ENCODE data around the gene HDDC2. TPM values are rescaled to one million over a fixed set of nuclear protein-coding genes. Genes with fewer than 3 reads are reported as not detected.

HDDC2 gene
- total RNA-seq (2014; rRNA removed; shearing (Covaris generic)) (75.1 and 88.6 TPM in 2 replicates), total RNA-seq (2022) (119 and 121 TPM in 2 replicates), Bru-seq, nascent RNA (percentile 88 among the genes with signal in this experiment), BruChase-seq, experiment 1, labeled RNA remaining after a 6-hour chase (percentile 80 among the genes with signal in this experiment), BruChase-seq, experiment 2, labeled RNA remaining after a 2-hour chase (percentile 75 among the genes with signal in this experiment)
- long read RNA-seq, transcript HDDC2-201 (5 exons, 1,350 nt) = minor isoform, 58 of 182 reads
- long read RNA-seq, transcript HDDC2-202 (6 exons, 918 nt) = major isoform, 75 of 182 reads
- long read RNA-seq, partial matches to known transcripts = 6 of 182 reads
- long read RNA-seq, other reads (novel, unspliced or antisense) = 40 of 182 reads

- Histone ChIP-seq H3K36me3 (ENCODE audit: insufficient read depth, low read length) (peaks cover 38% of the 10 kb centered on the region), H3K4me1 (ENCODE audit: insufficient read depth, low read length, poor library complexity, severe bottlenecking) (peaks cover 29% of the 10 kb centered on the region), H3K27ac (ENCODE audit: low read depth, low read length, poor library complexity, severe bottlenecking) (peak within 1 kb of the TSS; percentile 52), H2AFZ (ENCODE audit: low read length) (peak within 1 kb of the TSS; percentile 74), H3K9me2 (ENCODE audit: insufficient read depth, low read length) (no peaks in the 10 kb centered on the region; the same call in 1 of the 2 replicates), H3K4me3 (ENCODE audit: low read depth, low read length, poor library complexity, severe bottlenecking) (peak within 1 kb of the TSS; percentile 83), H3K9me3 (ENCODE audit: low read length) (no peaks in the 10 kb centered on the region), H4K20me1 (ENCODE audit: insufficient read depth, low read length) (no peaks in the 10 kb centered on the region), H3K79me2 (ENCODE audit: insufficient read depth, low read depth, low read length) (peaks cover 25% of the 10 kb centered on the region), H3K4me2 (ENCODE audit: low read length) (peak within 1 kb of the TSS; percentile 77)
- no TSS peak for BruUV-seq (replicated peaks)
- TF ChIP-seq EZH2phosphoT487 (IDR thresholded peaks at IDR 0.05; ENCODE audit: borderline replicate concordance, low read depth, low read length) = no peak
- TF ChIP-seq CTCF (conservative IDR thresholded peaks at IDR 0.05; ENCODE audit: low read length) = no peak
- intact Hi-C loops (cut with micrococcal nuclease; ENCODE audit: unreplicated experiment) = loop anchor here (2.0 to 10.0 kb wide), 3 partner anchors 45 to 1043 kb away; partner anchors contain the start of genes CENPW and HINT3
- POLR2A ChIA-PET = interaction anchor here (0.8 to 2.8 kb wide), 16 partner anchors 8 to 685 kb away, joined by 3 to 14 read pairs (median 4); partner anchors contain the start of gene TRMT11
- peak; percentile 71 for DNase-seq (ENCODE audit: low spot score)
- CTCF ChIA-PET (ENCODE audit: unreplicated experiment) = interaction anchor here (0.7 kb wide), 1 partner anchor 127 kb away, joined by 3 read pairs; no protein-coding TSS in a partner anchor
Measured at GRCh38 chr6:125301435-125302391, at the start of gene HDDC2. Gene HDDC2, minus strand, starts transcription at chr6:125301967. Its CDS starts 35 bp downstream, at chr6:125301932.

- Histone ChIP-seq H3K36me3 (ENCODE audit: insufficient read depth, low read length) (no peaks in the 10 kb centered on the region), H3K9me3 (ENCODE audit: low read length) (no peaks in the 10 kb centered on the region), H3K27ac (ENCODE audit: low read depth, low read length, poor library complexity, severe bottlenecking) (peak overlapping the region; percentile 78), H3K79me2 (ENCODE audit: insufficient read depth, low read depth, low read length) (no peaks in the 10 kb centered on the region), H3K4me2 (ENCODE audit: low read length) (peak overlapping the region; percentile 78), H3K9me2 (ENCODE audit: insufficient read depth, low read length) (no peaks in the 10 kb centered on the region), H4K20me1 (ENCODE audit: insufficient read depth, low read length) (no peaks in the 10 kb centered on the region), H2AFZ (ENCODE audit: low read length) (peak overlapping the region; percentile 96), H3K4me1 (ENCODE audit: insufficient read depth, low read length, poor library complexity, severe bottlenecking) (peaks cover 26% of the 10 kb centered on the region), H3K4me3 (ENCODE audit: low read depth, low read length, poor library complexity, severe bottlenecking) (peak overlapping the region; percentile 60)
- DNase-seq (ENCODE audit: low spot score) = peak; percentile 70
- no TSS peak for BruUV-seq (replicated peaks)
- ChIA-PET CTCF (ENCODE audit: unreplicated experiment) (interaction anchor here (1.3 kb wide), 1 partner anchor 449 kb away, joined by 3 read pairs; no protein-coding TSS in a partner anchor), POLR2A (interaction anchor here (0.7 to 4.1 kb wide), 17 partner anchors 9 to 443 kb away, joined by 3 to 23 read pairs (median 3); partner anchors contain the start of gene HDDC2)
- intact Hi-C loops (cut with micrococcal nuclease; ENCODE audit: unreplicated experiment) = loop anchor here (2.0 kb wide), 1 partner anchor 46 kb away; the partner anchor contains the start of gene HDDC2
- TF ChIP-seq EZH2phosphoT487 (IDR thresholded peaks at IDR 0.05; ENCODE audit: borderline replicate concordance, low read depth, low read length) = no peak
- TF ChIP-seq CTCF (conservative IDR thresholded peaks at IDR 0.05; ENCODE audit: low read length) = peak; percentile 34; the same call in 1 of the 2 replicates
Measured at GRCh38 chr6:125346926-125347563, 45.3 kb upstream of the HDDC2 start.
